ENCODE results near the gene DLX2.
"Not testable (repeated sequence)": the region's sequence is repeated elsewhere in the genome, so short reads cannot be mapped to it uniquely, and the experiment has no call there.

Gene DLX2

DNA sequence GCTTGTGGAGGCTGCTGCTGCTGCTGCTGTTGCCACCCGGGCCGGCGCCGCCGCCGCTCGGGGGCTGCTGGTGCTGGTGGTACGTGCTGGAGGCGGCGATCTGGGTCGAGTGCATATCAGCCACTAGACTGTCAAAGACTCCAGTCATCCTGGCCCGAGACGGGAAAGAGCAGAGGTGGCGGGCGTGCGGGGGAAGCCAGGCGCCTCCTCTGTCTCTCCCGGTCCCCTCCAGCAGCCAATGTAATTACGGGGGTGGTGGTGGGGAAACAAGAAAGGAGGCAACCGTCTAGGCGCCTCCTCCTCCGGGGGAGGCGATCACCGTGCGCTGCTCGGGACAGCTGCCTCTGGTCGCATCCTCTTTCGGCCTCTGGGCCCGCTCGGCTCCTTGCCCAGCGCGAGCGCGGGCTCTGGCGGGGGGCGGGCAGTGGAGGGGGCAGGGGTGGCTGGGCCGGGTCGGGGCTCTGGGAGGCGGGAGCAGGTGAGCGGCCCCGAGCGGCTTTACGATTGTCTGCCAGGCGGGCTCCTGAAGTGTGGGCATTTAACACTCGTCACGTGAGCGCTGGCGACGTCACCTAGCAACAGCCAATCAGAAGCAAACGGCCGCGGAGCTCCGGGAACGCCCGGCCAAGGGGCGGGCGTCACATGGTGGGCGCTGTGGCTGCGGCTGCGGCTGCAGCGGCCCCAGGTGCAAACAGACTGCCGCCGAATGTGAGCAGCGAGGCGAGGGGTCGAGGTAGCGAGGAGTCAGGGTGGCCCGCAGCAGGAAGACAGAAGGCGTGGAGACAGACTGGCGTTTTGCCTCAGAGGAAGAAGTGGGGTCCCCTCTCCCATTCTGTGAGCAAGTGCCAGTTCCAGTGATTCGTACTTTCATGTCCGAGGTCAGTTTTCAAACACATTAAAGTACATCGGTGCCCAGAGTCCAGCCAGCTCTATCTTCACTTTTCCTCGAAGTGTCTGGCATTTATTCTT lies at the start of gene DLX2:
DLX2 (minus strand) TSS at position 510 of the 969 bp plus-strand sequence; CDS start at position 148, 362 bp downstream.
- DNase-seq: peak; percentile 93

DNA sequence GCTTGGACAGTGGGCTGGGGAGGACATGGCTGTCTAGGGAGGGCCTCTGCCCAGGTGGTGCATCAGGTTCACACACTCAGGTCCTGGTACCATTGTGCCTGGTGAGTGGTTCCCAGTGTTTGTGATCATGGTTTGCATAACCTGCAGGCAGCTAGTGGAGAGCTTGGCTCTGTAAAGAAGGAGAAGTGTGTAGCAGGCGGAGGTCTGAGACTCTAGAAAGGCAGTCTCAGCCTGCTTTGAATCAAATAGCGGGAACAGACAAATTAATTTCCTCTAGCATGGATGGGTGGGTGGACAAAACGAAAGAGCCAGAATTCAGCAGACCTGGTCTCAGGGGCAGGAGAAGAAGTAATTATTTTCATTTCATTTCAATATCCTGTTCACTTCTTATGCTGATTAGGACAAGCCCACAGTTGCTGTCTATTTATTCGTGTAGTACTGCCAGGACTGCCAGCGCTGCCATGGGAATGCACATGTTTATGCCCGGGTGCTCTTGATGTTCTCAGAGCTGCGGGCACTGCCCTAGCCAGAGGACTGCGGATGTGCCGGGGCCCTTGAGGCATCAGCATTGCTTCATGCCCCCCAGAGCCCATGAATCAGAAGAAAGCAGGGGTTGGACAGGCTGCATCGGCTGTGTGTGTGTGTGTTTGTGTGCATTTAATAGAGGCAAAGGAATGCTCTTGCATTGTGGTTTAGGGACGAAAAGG lies 45.4 kb upstream of the DLX2 start:
- DNase-seq: peak; percentile 65

DNA sequence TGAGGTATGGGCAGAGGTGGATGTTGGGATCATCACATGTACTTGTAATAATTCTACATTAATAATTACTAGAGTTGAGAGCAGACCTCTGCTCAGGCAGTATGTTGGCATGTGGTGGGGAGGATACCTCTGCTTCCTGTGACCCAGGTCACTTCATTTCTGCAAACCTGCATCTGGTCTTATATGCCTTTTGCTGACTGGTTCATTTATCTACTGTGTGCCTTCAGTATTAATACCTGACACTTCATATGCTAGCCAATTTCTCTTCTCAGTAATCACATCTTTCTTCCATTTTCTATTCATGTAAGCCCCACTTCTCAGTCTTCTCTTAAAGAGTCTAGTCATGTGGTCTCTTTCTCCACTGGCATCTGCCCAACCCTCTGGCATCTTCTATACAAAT lies 41.1 kb upstream of the DLX2 start:
- DNase-seq: no peak

DNA sequence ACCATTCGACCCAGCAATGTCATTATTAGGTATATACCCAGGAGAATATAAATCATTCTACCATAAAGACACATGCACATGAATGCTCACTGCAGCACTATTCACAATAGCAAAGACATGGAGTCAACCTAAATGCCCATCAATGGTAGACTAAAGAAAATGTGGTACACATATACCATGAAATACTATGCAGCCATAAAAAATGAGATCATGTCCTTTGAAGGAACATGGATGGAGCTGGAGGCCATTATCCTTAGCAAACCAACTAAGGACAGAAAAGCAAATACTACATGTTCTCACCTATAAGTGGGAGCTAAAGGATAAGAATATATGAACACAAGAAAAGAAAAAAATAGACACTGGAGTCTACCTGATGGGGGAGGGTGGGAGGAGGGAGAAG lies 36.0 kb upstream of the DLX2 start:
- DNase-seq: not testable (repeated sequence)

DNA sequence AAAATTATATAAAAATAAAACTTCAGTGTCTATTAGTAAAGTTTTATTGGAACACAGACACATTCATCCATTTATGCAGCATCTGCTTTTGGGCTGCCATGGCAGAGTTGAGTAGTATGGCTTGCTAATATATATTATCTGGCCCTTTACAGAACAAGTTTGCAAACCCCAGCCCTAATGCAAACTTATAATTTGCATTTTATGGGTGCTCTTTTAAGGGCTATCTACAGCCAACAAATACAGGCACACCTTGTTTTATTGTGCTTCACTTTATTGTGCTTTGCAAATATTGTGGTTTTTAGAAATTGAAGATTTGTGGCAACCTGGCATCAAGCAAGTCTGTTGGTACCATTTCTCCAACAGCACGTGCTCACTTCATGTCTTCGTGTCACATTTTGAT lies 35.2 kb upstream of the DLX2 start:
- no peak for DNase-seq

DNA sequence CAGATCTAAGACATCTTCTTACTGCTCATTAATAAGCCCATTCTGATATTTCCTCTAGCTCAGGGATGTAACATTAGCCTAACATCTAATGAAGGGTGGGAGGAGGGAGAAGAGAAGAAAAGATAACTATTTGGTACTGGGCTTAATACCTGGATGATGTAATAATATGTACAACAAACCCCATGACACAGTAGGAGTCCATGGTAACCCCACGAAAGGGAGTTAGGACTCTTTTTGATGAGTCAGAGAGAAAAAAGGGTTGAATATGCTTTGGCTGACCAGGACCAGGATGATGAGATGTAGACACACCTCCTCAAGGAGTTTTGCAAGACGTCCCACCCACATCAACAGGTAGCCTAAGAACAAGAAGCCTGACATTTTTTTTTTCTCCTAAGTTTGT lies 34.4 kb upstream of the DLX2 start:
- no peak for DNase-seq

DNA sequence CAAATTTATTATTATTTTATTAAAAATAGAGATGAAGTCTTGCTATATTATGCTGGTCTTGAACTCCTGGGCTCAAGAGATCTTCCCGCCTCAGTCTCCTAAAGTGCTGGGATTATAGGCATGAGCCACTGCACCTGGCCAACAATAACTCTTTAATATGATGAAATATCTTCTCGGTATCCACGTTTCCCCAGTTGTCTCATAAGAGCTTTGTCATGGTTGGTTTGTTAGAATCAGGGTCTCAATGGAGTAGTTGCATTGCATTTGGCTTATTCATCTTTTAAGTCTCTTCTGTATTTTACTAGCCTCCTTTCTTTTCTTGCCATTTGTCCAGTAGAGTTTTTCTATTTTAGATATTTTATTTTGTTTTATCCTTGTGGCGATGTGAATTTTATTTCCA lies 32.7 kb upstream of the DLX2 start:
- no peak for DNase-seq

DNA sequence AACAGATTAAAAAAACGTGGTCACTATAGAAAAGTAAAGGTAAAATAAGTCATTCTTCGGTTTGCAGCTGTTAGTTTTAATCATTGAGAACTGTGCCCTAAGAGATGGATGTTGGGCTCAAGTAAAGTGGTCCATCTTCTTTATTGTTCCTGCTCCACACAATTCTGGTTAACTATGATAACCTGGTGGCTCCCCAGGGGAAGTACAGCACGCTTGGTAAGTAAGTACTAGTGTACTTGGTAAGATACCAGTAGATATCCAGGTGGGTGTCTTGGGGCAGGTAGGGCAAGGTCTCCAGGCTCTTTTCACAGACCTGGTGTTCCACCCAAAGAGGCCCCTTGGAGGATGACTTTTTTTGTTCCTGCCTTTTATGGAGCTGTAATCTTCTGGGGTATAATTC lies 31.6 kb upstream of the DLX2 start:
- no peak for DNase-seq

DNA sequence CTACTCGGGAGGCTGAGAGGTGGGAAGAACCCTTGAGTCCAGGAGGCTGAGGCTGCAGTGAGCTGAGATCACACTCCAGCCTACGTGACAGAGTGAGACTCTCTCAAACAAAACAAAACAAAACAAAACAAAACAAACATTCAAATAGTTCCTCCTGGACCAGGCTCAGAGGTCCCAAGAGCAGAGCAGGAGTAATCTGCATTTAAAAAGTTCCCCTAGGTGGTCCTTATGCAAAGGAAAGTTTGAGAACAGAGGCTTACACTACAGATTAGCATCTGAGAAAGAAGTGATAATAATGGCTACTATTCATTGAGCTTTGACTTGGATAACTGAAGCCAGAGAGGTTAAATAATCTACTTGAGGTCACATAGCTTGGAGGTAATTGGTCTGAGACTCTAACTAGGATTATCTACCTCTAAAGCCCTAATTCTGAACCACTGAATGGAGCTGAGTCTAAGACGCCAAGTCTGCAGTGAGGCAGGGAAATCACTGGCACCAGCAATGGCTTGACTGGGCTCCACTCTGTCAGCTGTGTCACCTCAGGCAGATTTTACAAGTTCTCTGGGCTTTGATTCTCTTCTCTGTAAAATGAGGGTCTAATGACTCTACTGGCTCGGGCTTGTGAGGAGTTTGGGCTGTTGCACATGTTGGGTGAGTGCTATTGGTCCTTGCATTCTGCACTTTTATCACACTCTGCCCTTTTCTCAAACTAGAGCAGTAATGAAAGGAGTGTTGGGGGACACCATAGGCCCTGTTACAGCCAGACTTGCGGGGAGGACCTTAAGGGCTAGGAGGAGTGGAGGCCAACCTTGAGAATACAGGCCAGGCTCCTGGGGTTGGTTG lies 29.2 kb upstream of the DLX2 start:
- no peak for DNase-seq

DNA sequence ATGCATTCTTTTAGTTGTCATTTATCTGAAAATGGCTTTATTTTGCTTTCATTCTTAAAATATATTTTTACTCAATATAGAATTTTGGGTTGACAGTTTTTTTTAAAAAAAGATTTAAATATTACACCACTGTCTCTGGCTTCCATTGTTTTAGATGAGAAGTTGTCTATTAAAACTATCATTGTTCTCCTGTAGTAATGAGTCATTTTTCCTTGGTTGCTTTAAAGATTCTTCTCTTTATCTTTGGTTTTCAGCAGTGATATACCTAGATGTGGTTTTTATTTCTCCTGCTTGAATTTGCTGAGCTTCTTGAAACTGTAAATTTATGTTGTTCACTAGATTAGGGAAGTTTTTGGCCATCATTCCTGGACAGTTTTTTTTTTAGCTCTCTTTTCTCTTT lies 26.7 kb upstream of the DLX2 start:
- DNase-seq: no peak

DNA sequence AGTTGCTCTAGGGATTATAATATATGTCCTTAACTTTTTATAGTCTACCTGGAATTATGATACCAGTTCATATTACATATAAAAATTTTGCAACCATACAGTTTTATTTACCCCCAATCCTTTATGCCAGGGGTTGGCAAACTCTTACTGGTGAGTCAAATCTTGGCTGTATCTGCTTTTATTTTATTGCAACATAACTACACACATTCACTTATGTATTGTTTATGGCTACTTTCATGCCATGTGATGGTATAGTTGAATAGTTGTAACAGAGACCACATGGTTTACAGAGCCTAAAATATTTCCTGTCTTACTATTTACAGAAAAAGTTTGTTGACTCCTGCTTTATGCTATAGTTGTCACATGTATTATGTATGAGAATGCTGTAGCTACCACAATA lies 25.8 kb upstream of the DLX2 start:
- no peak for DNase-seq

DNA sequence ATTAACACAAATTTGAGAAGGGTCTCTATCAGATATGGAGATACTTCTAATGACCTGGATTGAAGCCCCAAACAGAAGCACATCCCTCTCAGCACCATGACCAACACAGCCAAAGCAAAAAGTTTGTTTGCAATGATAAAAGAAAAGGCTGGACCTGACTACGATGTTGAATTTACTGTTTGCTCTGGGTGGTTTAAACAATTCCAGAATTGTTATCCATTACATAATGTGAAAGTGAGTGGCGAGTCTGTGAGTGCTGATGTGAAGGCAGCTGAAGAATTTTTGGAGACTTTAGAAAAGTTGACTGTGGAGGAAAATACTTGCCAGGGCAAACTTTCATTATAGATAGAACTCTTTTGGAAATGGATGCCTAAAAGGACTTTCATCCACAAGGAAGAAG lies 17.4 kb upstream of the DLX2 start:
- DNase-seq: no peak

DNA sequence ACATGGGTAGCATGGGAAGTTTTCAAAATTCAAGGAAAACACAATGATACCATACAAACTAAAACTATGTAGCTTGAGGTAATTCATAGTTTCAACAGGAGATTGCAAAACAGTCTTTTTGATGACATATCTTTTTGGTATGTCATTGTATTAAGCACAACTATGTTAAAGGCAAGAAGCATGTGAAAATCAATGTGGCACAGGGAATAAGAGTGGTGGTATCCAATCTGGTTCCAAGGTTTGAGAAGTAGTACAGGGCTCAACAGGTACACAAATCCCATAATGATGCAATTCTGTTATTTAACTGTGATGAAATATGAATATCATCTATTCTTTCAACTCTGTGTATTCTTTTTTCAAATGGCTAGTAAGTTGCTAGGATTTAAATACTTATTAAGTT lies 16.4 kb upstream of the DLX2 start:
- DNase-seq: no peak

DNA sequence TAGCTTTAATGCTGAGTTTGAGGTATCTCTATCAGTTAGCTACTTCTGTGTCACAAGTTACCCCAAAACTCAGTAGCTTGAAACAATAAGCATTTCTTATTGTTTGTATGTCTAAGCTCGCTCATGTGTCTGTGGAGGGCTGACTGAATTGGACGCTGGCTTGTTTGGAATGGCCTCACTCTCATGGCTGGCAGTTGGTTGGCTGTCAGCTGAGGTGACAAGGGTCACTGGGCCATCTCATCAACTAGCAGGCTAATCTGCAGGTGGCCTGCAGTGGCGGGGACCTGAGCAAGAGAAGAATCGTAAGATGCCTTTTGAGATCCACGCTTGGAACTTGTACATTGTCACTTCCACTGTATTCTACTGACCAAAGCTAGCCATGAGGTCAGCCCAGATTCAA lies 13.4 kb upstream of the DLX2 start:
- DNase-seq: no peak

DNA sequence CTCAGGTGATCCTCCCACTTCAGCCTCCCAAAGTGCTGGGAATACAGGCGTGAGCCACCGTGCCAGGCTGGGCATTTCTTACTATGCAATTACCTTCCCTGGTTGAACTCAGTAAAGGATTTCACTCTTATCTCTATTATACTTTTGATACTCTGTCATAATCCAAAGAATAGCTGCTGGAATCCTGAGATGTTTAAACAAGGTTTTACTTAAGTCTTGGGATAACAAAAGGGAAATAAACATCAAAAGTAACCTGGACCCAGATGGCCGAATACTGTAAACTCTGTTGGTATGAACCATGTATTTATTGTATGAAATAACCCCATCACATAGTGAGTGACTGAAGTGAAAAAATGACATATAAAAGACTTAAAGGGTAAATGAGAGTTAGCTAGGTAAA lies 11.9 kb upstream of the DLX2 start:
- DNase-seq: no peak

DNA sequence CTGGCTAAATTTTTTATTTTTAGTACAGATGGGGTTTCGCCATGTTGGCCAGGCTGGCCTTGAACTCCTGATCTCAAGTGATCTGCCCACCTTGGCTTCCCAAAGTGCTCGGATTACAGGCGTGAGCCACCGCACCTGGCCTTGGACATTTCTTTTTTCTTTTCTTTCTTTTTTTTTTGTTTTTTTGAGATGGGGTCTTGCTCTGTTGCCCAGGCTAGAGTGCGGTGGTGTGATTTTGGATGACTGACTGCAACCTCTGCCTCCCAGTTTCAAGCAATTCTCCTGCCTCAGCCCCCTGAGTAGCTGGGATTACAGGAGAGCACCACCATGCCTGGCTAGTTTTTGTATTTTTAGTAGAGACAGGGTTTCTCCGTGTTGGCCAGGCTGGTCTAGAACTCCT lies 11.5 kb upstream of the DLX2 start:
- not testable (repeated sequence) for DNase-seq

DNA sequence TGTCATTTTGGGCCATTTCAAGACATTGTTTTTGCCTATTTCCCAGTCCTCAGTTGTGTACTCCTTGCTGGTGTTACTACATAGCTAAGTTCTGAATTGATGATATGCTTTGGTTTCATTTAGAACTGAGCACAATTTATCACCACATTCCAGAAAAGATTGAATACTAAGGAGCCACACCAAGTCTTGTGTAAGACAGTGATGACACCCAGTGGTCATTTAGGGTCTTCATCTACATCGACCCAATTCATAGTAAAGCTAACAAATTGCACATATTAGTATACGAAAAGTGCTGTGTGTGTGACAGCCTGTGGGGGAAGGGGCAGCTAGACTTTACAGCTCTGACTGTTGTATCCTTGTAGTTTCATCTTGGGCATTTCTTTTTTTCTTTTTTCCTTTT lies 10.9 kb upstream of the DLX2 start:
- no peak for DNase-seq

DNA sequence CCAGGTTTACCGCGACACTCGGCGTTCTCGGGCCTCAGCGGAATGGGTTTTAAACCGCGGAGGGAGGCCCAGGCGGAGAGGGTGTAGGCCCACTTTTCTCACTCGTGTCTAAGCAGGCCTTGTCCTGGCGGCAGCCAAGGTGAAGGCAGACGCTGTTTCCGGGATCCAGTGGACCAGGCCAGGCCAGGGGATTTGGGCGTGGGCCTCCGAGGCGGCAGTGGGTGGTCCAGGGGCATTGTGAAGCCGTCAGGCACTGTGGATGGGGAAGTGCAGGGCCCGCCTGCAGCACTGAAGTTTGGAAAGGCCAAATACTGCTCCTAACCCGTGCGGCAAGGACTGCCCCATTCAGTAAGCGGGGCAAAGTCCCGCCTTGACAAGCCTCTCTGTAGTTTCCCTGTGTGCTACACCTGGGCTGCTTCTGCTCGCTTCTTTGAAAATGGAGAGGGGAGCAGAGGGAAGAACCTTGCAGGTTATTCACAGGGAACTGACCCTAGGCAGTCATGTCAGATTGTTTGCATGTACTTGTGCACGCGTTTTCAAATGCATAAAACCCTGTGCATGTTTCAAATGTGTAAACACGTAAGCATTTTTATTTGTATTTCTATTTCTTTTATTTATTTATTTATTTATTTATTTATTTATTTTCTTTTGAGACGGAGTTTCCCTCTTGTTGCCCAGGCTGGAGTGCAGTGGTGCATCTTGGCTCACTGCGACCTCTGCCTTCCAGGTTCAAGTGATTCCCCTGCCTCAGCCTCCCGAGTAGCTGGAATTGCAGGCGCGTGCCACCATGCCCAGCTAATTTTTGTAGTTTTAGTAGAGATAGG lies 7.5 kb upstream of the DLX2 start:
- DNase-seq: no peak

DNA sequence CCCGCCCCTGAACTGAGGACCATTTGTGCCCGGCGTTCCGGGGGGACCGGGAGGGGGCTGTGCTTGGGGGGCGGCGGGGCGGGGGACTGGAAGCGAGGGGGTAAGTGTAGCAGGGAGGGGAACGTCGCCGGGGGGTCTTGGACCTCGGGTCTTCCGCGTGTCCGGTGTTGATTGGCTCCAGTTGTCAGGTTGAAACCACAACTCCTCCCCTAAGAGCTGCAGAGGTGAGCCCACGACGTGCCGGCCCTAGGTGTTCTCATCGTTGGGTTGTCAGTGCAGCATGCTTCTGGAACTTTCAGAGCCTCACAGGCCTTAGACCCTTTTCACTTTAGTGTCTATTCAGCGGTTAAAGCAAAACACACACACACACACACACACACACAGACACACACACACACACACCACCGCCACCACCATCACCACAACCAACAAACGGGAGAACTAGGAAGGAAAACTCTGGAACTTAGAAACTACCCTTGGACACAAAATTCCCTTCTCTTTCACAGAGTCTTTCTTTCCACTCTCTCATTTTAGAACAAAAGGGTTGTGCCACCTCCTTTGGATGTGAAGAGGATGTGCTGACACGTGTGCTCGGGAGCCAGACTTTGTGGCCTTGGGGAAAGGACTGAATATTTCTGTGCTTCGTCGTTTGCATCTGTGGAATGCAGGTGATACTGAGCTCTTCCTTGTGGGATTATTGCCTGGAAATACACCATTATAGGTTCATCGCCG lies 6.7 kb upstream of the DLX2 start:
- no peak for DNase-seq

DNA sequence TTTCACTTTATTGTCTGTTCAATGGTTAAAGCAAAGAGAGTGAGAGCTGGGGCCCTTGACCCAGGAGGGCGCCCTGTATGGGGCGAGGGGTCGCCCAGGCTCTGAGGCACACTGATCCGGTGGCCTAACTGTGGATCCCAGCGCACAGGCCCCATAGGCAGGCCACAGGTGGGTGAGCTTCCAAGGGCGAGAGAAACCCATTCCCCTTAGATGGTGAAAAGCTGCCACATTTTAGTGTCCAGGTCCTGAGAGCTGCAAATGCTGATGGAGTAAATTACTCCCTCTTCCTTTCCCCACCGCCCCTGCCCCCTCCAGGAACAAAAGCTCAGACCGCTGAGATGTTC lies 5.9 kb upstream of the DLX2 start:
- DNase-seq: no peak

DNA sequence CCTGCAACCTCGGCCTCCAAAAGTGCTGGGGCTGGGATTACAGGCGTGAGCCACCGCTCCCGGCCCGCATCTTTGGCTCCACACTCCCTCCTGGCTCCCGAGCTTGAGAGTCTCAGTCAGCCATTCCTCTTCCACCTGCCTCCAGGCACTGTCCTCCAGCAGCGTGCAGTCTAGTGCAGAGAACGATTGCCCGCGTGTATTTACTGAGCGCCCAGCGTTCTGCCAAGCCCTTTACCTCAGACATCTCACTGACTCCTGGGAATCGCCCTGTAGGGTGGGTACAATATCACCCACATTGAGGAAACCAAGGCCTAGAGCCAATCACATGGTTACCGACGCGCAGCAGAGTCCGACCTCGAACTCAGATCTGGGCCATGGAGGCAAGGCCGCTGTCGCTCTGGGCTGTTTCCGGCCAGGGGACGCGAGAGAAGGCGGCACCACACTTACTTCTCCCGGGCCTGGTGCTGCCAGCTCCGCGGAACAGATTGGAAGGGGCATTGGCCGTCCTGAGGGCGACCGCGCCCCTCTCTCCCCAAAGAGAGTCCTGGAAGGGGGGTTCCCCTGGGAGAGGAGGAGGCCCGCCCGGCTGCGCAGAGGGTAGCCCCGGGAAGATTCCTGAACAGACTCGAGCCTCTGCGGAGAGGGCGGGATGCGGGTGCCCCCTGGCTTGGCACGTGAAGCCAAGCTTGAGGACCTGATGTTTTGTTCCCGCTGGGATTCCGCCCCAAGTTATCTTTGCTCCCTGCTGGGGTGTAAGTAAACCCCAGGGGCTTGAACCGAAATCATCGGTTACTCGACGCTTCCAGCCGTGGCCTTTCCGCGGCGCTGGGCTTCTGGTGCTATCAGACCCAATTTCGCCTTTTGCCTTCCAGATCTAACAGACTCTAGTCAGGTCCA lies 5.2 kb upstream of the DLX2 start:
- no peak for DNase-seq

All from T1000 (cell line).